ENCODE measurements around the gene BSG. TPM values are rescaled to one million over a fixed set of nuclear protein-coding genes. Genes with fewer than 3 reads are reported as not detected.

BSG gene
- total and polyA plus RNA-seq, 9 of the 15 experiments (the other 6 are each of a cell fraction or from before 2014, with no cell fraction given): 4.6 to 495 (median 187) TPM

GRCh38 chr19:570937-571565, 1.3 kb upstream of the BSG start (continued):
- TF ChIP-seq RHOXF2B (CRISPR knock-in tag; conservative IDR thresholded peaks at IDR 0.05) (no peak), ZNF75A (CRISPR knock-in tag; IDR thresholded peaks at IDR 0.05) (no peak), FOXK2 (conservative IDR thresholded peaks at IDR 0.05 in 1 of 2, IDR thresholded peaks at IDR 0.05 in 1 of 2; ENCODE audit: low read depth in 2 of 2) (no peak; a peak in 1 of 4 replicates), POLR2G (IDR thresholded peaks at IDR 0.05; ENCODE audit: low read depth, low read length) (peak; percentile 76), ZBTB17 (CRISPR knock-in tag; IDR thresholded peaks at IDR 0.05) (0 out of 2 replicates have a peak, but pooled peaks have one; percentile 31), MAZ (CRISPR knock-in tag; conservative IDR thresholded peaks at IDR 0.05 in 1 of 2, IDR thresholded peaks at IDR 0.05 in 1 of 2) (peak; percentile 44 to 68; a peak in 3 of 4 replicates), ZNF174 (CRISPR knock-in tag; IDR thresholded peaks at IDR 0.05) (no peak), TEAD4 (IDR thresholded peaks at IDR 0.05; ENCODE audit: low read length) (peak; percentile 70), TEAD4 (CRISPR knock-in tag; IDR thresholded peaks at IDR 0.05; ENCODE audit: borderline replicate concordance) (no peak), MYC (IDR thresholded peaks at IDR 0.05; ENCODE audit: low read depth, low read length) (no peak), MYC (CRISPR knock-in tag; IDR thresholded peaks at IDR 0.05; ENCODE audit: borderline replicate concordance, low read depth) (peak; percentile 67; the same call in 1 of the 2 replicates), ZNF785 (CRISPR knock-in tag; IDR thresholded peaks at IDR 0.05) (no peak), BRCA1 (IDR thresholded peaks at IDR 0.05) (no peak), BRCA1 (CRISPR knock-in tag; IDR thresholded peaks at IDR 0.05) (no peak), NCOA6 (IDR thresholded peaks at IDR 0.05) (no peak), ZBTB1 (CRISPR knock-in tag; IDR thresholded peaks at IDR 0.05; ENCODE audit: borderline replicate concordance, low read depth) (no peak), RBM15 (IDR thresholded peaks at IDR 0.05; ENCODE audit: insufficient read depth, low read length) (no peak), FOXA3 (CRISPR knock-in tag; conservative IDR thresholded peaks at IDR 0.05 in 1 of 2, IDR thresholded peaks at IDR 0.05 in 1 of 2) (no peak), ZNF764 (CRISPR knock-in tag; IDR thresholded peaks at IDR 0.05; ENCODE audit: low read depth) (peak; percentile 16; the same call in 1 of the 2 replicates), ZBTB2 (IDR thresholded peaks at IDR 0.05) (0 out of 2 replicates have a peak, but pooled peaks have one; percentile 67), ZNF316 (IDR thresholded peaks at IDR 0.05) (peak; percentile 7; the same call in 1 of the 2 replicates), PML (IDR thresholded peaks at IDR 0.05; ENCODE audit: low read length) (no peak), CEBPG (CRISPR knock-in tag; IDR thresholded peaks at IDR 0.05) (peak; percentile 45), CEBPG (tag; conservative IDR thresholded peaks at IDR 0.05 in 1 of 2, IDR thresholded peaks at IDR 0.05 in 1 of 2) (no peak), PHB (CRISPR knock-in tag; IDR thresholded peaks at IDR 0.05) (no peak), L3MBTL2 (IDR thresholded peaks at IDR 0.05) (peak; percentile 86), NCOR1 (IDR thresholded peaks at IDR 0.05) (no peak), ZBTB7A (IDR thresholded peaks at IDR 0.05; ENCODE audit: borderline replicate concordance, control insufficient read depth, low read depth, low read length) (peak; percentile 39; the same call in 1 of the 2 replicates), HLTF (IDR thresholded peaks at IDR 0.05) (no peak), ZNF699 (CRISPR knock-in tag; IDR thresholded peaks at IDR 0.05; ENCODE audit: insufficient replicate concordance) (no peak), ZNF3 (CRISPR knock-in tag; IDR thresholded peaks at IDR 0.05) (no peak)
